SK-N-SH (cell line): Measurements from ENCODE around the gene DAPK3. TPM values are rescaled to one million over a fixed set of nuclear protein-coding genes. Genes with fewer than 3 reads are reported as not detected.

Source experiments
- CTCF ChIA-PET: fragments of 300-600, 350-600 bp; formaldehyde crosslinking; extraction: SDS; loops from one replicate; lab custom pipeline; 2021; lab: Yijun Ruan, JAX
- POLR2A ChIA-PET: fragments of 350-600 bp; sonication (Branson Sonifier 250); formaldehyde crosslinking; extraction: SDS; loops from one replicate; lab custom pipeline; 2020; ENCODE audit warnings: antibody characterized with exemption, inconsistent platforms; lab: Yijun Ruan, JAX
- DNase-seq: peaks from one replicate; pipeline ENCODE4 v3.0.0; 2012
- H2AFZ ChIP-seq: fragments of 200-600 bp; sonication (generic); 2 replicates; pipeline ENCODE4 v1.8.1; 2016; ENCODE audit warnings: antibody characterized with exemption, mild to moderate bottlenecking, low read depth
- H3F3A ChIP-seq: fragments of 200-600 bp; sonication (generic); replicated peaks from 2 replicates; pipeline ENCODE3; 2016; ENCODE audit warnings: antibody characterized with exemption, mild to moderate bottlenecking; ENCODE audit not compliant: insufficient read depth
- H3K27ac ChIP-seq, 2 experiments: fragments of 200-500 bp in 1 of 2; fragments of 200-600 bp in 1 of 2; sonication (Bioruptor generic) in 1 of 2; sonication (generic), shearing (Covaris generic) in 1 of 2; 2 replicates each; pipeline versions ENCODE4 v1.5.1 to v1.6.1; 2014 to 2016; ENCODE audit warnings: low read depth in 2 of 2, inconsistent platforms in 1 of 2, low read length in 1 of 2, mild to moderate bottlenecking in 1 of 2, mixed read lengths in 1 of 2
- H3K27me3 ChIP-seq: fragments of 200-600 bp; sonication (generic), shearing (Covaris generic); 2 replicates; pipeline ENCODE4 v1.6.1; 2016; ENCODE audit warnings: mixed run types; ENCODE audit not compliant: insufficient read depth
- H3K36me3 ChIP-seq, 2 experiments: fragments of 200-500 bp in 1 of 2; fragments of 200-600 bp in 1 of 2; sonication (Bioruptor generic) in 1 of 2; sonication (generic) in 1 of 2; replicated peaks in 1 of 2; 2 replicates each; pipeline versions ENCODE3 to v1.5.1; 2014 to 2016; ENCODE audit warnings: low read length in 1 of 2, mild to moderate bottlenecking in 1 of 2; ENCODE audit not compliant: insufficient read depth in 2 of 2, control insufficient read depth in 1 of 2
- H3K4me1 ChIP-seq, 2 experiments: fragments of 200-500 bp in 1 of 2; fragments of 200-600 bp in 1 of 2; sonication (Bioruptor generic) in 1 of 2; sonication (generic), shearing (Covaris generic) in 1 of 2; 2 replicates each; pipeline versions ENCODE4 v1.5.1 to v1.6.1; 2014 to 2016; ENCODE audit warnings: low read depth in 1 of 2, low read length in 1 of 2, mixed run types in 1 of 2; ENCODE audit not compliant: insufficient read depth in 2 of 2, control insufficient read depth in 1 of 2
- H3K4me2 ChIP-seq: fragments of 200-600 bp; sonication (generic), shearing (Covaris generic); 2 replicates; pipeline ENCODE4 v1.6.1; 2017; ENCODE audit warnings: mixed run types
- H3K4me3 ChIP-seq, 2 experiments: fragments of 200-500 bp in 1 of 2; fragments of 200-600 bp in 1 of 2; sonication (Bioruptor generic) in 1 of 2; sonication (generic), shearing (Covaris generic) in 1 of 2; 2 replicates each; pipeline versions ENCODE4 v1.5.1 to v1.8.1; 2014 to 2016; ENCODE audit warnings: low read depth in 2 of 2, inconsistent platforms in 1 of 2, low read length in 1 of 2, mild to moderate bottlenecking in 1 of 2, mixed read lengths in 1 of 2, moderate library complexity in 1 of 2
- H3K79me2 ChIP-seq: fragments of 200-600 bp; sonication (generic); 2 replicates; pipeline ENCODE4 v1.8.1; 2017; ENCODE audit warnings: mild to moderate bottlenecking; ENCODE audit not compliant: insufficient read depth
- H3K9ac ChIP-seq: fragments of 200-600 bp; sonication (generic); 2 replicates; pipeline ENCODE4 v1.6.1; 2017; ENCODE audit warnings: mixed run types
- H3K9me2 ChIP-seq: fragments of 200-600 bp; sonication (generic); 2 replicates; pipeline ENCODE4 v1.6.1; 2017; ENCODE audit warnings: mixed run types
- H3K9me3 ChIP-seq: fragments of 200-600 bp; sonication (generic); 2 replicates; pipeline ENCODE4 v1.6.1; 2017; ENCODE audit warnings: mixed run types, mild to moderate bottlenecking, moderate library complexity
- H4K20me1 ChIP-seq: fragments of 200-600 bp; sonication (generic); 2 replicates; pipeline ENCODE4 v1.6.1; 2017; ENCODE audit warnings: mild to moderate bottlenecking, mixed run types; ENCODE audit not compliant: insufficient read depth
- CHD2 ChIP-seq: fragments of 150-350 bp; IDR thresholded peaks from 2 replicates; pipeline ENCODE4 v1.6.1; 2018; ENCODE audit warnings: low read length; ENCODE audit not compliant: partially characterized antibody
- ELF1 ChIP-seq: IDR thresholded peaks from 2 replicates; pipeline ENCODE4 v1.4.0; 2012
- EZH2phosphoT487 ChIP-seq: fragments of 200-600 bp; sonication (generic); IDR thresholded peaks from 2 replicates; pipeline ENCODE4 v1.6.1; 2017; ENCODE audit warnings: low read depth, mixed run types, mild to moderate bottlenecking, antibody characterized with exemption, moderate library complexity, borderline replicate concordance
- FOXJ3 ChIP-seq: sonication (generic); formaldehyde crosslinking; IDR thresholded peaks from 2 replicates; pipeline ENCODE4 v1.5.1; 2020; ENCODE audit warnings: mild to moderate bottlenecking, missing genetic modification reagents
- GABPA ChIP-seq: IDR thresholded peaks from 2 replicates; pipeline ENCODE4 v1.4.0; 2012; ENCODE audit warnings: low read depth, mild to moderate bottlenecking
- MXI1 ChIP-seq: IDR thresholded peaks from 2 replicates; pipeline ENCODE4 v1.6.1; 2012; ENCODE audit warnings: mild to moderate bottlenecking, low read depth, low read length, improper control_type of control experiment
- SIN3A ChIP-seq: IDR thresholded peaks from 2 replicates; pipeline ENCODE4 v1.6.1; 2012; ENCODE audit warnings: low read depth, mild to moderate bottlenecking, low read length, moderate library complexity, borderline replicate concordance
- TCF12 ChIP-seq: IDR thresholded peaks from 2 replicates; pipeline ENCODE4 v1.4.0; 2012
- WGBS: methylation state at CpG from one replicate; pipeline ENCODE4 v1.1.6; 2017; ENCODE audit warnings: low lambda C conversion rate; 5-methylcytosine and 5-hydroxymethylcytosine counted together
- polyA plus RNA-seq, 3 experiments: library from polyadenylated mRNA; depleted of rRNA; stranded (reverse); fragments of >200 nt; gene quantifications; 2 replicates each; pipeline ENCODE4 v1.2.3, GENCODE V29; 2012
- TF ChIP-seq, protein P1 (sequence below): IDR thresholded peaks from 2 replicates; pipeline ENCODE4; 2012
- TF ChIP-seq, protein P2 (sequence below): fragments of 150-350 bp; IDR thresholded peaks from 2 replicates; pipeline ENCODE4 v1.6.1; 2017; ENCODE audit warnings: antibody characterized with exemption, low read length, low read depth, borderline replicate concordance
- TF ChIP-seq, protein P3 (sequence below): IDR thresholded peaks from 2 replicates; pipeline ENCODE4 v1.4.0; 2012; ENCODE audit warnings: low read depth, borderline replicate concordance
- TF ChIP-seq, protein P4 (sequence below): fragments of 200-600 bp; sonication (generic); IDR thresholded peaks from 2 replicates; pipeline ENCODE4 v1.6.1; 2017; ENCODE audit warnings: antibody characterized with exemption, mild to moderate bottlenecking, moderate library complexity

The DAPK3 gene
- polyA plus RNA-seq, 1 of the 3 experiments (the other 2 are of a cell fraction) = 142 TPM

DNA sequence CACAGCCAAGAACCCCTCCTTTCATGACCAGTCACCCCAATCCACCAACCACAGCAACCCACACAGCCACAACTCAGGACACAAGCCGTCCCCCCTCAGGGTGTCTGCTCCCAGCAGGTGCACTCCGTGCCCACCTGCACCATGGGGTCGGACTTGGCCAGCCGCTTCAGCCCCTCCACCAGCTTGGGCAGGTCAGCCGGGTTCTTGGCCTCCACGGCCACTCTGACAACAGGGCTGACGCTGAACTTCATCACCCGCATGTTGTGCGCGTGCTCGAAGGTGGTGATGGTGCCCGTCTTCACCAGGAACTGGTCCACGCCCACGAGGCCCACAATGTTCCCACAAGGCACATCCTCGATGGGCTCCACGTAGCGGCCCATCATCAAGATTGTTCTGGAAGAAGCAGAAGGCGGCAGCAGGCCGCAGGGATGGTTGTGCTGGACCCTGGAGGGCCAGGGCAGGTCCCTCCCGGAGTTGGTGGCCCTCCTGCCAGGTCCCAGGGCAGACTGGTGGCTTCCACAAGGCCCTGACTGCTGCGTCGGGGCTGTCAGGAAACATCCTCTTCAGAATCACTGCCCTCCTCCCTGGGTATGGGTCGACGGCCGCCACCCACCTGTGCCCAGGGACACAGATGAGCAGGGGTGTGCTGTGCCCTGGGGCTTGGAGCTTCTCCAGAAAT, 8.9 kb upstream of the DAPK3 start:
- Histone ChIP-seq H3K4me3 (no peak overlapping the region; a peak in 1 of 4 replicates), H3K27me3 (no peaks in the 10 kb centered on the region), H3K9me3 (no peaks in the 10 kb centered on the region), H3K4me1 (peaks cover 15 to 24% of the 10 kb centered on the region in 2 experiments; a peak in 3 of 4 replicates), H3F3A (peaks cover 74% of the 10 kb centered on the region), H3K9ac (no peak overlapping the region), H3K9me2 (no peaks in the 10 kb centered on the region), H2AFZ (no peak overlapping the region), H3K36me3 (peaks cover 85 to 91% of the 10 kb centered on the region in 2 experiments), H3K27ac (no peak overlapping the region; a peak in 1 of 4 replicates), H3K79me2 (peaks cover 76% of the 10 kb centered on the region), H3K4me2 (no peak overlapping the region), H4K20me1 (peaks cover 100% of the 10 kb centered on the region)
- no peak for TF ChIP-seq CHD2
- TF ChIP-seq, protein P1, sequence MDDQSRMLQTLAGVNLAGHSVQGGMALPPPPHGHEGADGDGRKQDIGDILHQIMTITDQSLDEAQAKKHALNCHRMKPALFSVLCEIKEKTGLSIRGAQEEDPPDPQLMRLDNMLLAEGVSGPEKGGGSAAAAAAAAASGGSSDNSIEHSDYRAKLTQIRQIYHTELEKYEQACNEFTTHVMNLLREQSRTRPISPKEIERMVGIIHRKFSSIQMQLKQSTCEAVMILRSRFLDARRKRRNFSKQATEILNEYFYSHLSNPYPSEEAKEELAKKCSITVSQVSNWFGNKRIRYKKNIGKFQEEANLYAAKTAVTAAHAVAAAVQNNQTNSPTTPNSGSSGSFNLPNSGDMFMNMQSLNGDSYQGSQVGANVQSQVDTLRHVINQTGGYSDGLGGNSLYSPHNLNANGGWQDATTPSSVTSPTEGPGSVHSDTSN = no peak
- TF ChIP-seq, protein P2, sequence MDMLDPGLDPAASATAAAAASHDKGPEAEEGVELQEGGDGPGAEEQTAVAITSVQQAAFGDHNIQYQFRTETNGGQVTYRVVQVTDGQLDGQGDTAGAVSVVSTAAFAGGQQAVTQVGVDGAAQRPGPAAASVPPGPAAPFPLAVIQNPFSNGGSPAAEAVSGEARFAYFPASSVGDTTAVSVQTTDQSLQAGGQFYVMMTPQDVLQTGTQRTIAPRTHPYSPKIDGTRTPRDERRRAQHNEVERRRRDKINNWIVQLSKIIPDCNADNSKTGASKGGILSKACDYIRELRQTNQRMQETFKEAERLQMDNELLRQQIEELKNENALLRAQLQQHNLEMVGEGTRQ = no peak
- TF ChIP-seq EZH2phosphoT487 = no peak
- no peak for TF ChIP-seq MXI1
- TF ChIP-seq TCF12 = no peak
- TF ChIP-seq, protein P3, sequence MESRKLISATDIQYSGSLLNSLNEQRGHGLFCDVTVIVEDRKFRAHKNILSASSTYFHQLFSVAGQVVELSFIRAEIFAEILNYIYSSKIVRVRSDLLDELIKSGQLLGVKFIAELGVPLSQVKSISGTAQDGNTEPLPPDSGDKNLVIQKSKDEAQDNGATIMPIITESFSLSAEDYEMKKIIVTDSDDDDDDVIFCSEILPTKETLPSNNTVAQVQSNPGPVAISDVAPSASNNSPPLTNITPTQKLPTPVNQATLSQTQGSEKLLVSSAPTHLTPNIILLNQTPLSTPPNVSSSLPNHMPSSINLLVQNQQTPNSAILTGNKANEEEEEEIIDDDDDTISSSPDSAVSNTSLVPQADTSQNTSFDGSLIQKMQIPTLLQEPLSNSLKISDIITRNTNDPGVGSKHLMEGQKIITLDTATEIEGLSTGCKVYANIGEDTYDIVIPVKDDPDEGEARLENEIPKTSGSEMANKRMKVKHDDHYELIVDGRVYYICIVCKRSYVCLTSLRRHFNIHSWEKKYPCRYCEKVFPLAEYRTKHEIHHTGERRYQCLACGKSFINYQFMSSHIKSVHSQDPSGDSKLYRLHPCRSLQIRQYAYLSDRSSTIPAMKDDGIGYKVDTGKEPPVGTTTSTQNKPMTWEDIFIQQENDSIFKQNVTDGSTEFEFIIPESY = no peak
- TF ChIP-seq FOXJ3 (CRISPR knock-in tag) = no peak
- no peak for TF ChIP-seq SIN3A
- TF ChIP-seq ELF1 = no peak
- no peak for TF ChIP-seq GABPA
- TF ChIP-seq, protein P4, sequence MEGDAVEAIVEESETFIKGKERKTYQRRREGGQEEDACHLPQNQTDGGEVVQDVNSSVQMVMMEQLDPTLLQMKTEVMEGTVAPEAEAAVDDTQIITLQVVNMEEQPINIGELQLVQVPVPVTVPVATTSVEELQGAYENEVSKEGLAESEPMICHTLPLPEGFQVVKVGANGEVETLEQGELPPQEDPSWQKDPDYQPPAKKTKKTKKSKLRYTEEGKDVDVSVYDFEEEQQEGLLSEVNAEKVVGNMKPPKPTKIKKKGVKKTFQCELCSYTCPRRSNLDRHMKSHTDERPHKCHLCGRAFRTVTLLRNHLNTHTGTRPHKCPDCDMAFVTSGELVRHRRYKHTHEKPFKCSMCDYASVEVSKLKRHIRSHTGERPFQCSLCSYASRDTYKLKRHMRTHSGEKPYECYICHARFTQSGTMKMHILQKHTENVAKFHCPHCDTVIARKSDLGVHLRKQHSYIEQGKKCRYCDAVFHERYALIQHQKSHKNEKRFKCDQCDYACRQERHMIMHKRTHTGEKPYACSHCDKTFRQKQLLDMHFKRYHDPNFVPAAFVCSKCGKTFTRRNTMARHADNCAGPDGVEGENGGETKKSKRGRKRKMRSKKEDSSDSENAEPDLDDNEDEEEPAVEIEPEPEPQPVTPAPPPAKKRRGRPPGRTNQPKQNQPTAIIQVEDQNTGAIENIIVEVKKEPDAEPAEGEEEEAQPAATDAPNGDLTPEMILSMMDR = no peak
- peak; percentile 21 for DNase-seq
- WGBS = 98% methylated on average over 12 of the region's 25 CpGs
- CTCF ChIA-PET = interaction anchor here (1.2 to 3.6 kb wide), 2 partner anchors 8 to 10 kb away, joined by 3 to 15 read pairs; no protein-coding TSS in a partner anchor
- POLR2A ChIA-PET = interaction anchor here (0.5 to 6.8 kb wide), 4 partner anchors 8 to 43 kb away, joined by 4 to 60 read pairs (median 6); partner anchors contain the start of gene DAPK3
